ENCODE measurements around the gene IGFL2. TPM values are rescaled to one million over a fixed set of nuclear protein-coding genes. Genes with fewer than 3 reads are reported as not detected.
A peak's percentile ranks its signal among the peaks of the same experiment; 100 is the strongest.
"Not testable (repeated sequence)": the region's sequence is repeated elsewhere in the genome, so short reads cannot be mapped to it uniquely, and the experiment has no call there.

IGFL2 gene
- total RNA-seq, 1 experiment from 2014 or later: not detected

DNA sequence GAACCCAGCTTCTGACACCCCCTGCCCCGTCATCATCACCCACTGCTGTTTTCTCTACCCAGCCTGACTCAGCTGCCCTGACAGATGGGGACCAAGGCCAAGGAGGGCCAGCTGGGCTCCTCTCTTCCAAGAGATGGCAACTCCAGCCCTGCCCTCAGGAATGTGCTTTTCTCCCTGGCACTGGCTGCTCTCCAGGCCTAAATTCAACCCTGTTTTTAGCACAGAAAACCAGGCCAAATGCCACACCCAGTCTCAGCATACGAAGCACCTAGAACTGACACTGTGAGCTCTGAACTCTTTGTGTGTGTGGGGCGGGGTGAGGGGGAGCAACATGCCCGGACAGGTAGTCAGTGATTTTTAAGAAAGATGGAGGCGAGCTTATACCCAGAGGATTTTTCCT lies 58.1 kb downstream of the IGFL2 start:
- BruUV-seq (replicated peaks): no TSS peak
- CTCF ChIA-PET: interaction anchor here (1.0 to 1.6 kb wide), 2 partner anchors 16 to 178 kb away, joined by 3 to 5 read pairs; no protein-coding TSS in a partner anchor

DNA sequence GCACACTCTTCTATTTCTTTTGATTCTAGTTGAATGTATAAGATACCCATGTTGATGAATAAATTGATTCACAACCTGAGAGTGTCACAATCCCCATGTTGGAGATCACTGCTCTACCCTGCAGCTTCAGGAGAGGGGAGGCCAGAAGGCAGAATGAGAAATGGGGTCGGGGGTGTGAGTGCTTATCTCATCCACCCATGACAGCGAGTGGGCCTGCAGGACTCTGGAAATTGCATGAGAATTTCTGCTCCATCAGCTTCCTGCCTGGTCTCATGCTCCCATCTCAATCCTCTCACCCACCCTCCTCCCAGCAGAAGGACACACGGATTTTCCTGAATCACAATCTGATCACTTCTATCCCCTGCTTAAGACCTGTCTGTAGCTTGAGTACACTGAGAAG lies 58.6 kb downstream of the IGFL2 start:
- intact Hi-C loops (cut with micrococcal nuclease; ENCODE audit: unreplicated experiment): no loop called here
- peaks cover 44% of the 10 kb centered on the region for H3K4me1 Mint-ChIP-seq (ENCODE audit: low read depth, unreplicated experiment)
- peaks cover 12% of the 10 kb centered on the region for H3K36me3 Mint-ChIP-seq (ENCODE audit: insufficient read depth, unreplicated experiment)
- no peak for DNase-seq
- H3K9me3 Mint-ChIP-seq (ENCODE audit: low read depth, unreplicated experiment): no peaks in the 10 kb centered on the region
- TF ChIP-seq, protein P1, sequence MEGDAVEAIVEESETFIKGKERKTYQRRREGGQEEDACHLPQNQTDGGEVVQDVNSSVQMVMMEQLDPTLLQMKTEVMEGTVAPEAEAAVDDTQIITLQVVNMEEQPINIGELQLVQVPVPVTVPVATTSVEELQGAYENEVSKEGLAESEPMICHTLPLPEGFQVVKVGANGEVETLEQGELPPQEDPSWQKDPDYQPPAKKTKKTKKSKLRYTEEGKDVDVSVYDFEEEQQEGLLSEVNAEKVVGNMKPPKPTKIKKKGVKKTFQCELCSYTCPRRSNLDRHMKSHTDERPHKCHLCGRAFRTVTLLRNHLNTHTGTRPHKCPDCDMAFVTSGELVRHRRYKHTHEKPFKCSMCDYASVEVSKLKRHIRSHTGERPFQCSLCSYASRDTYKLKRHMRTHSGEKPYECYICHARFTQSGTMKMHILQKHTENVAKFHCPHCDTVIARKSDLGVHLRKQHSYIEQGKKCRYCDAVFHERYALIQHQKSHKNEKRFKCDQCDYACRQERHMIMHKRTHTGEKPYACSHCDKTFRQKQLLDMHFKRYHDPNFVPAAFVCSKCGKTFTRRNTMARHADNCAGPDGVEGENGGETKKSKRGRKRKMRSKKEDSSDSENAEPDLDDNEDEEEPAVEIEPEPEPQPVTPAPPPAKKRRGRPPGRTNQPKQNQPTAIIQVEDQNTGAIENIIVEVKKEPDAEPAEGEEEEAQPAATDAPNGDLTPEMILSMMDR (IDR thresholded peaks at IDR 0.05; ENCODE audit: unreplicated experiment): no peak
- H3K27me3 Mint-ChIP-seq (ENCODE audit: unreplicated experiment): peaks cover 35% of the 10 kb centered on the region
- BruUV-seq (replicated peaks): no TSS peak
- H3K27ac Mint-ChIP-seq (ENCODE audit: unreplicated experiment): no peak overlapping the region
- CTCF ChIA-PET: interaction anchor here (1.0 to 1.6 kb wide), 2 partner anchors 16 to 178 kb away, joined by 3 to 5 read pairs; no protein-coding TSS in a partner anchor
- H3K4me3 Mint-ChIP-seq (ENCODE audit: low read depth, unreplicated experiment): no peak overlapping the region

More for the DNA sequence above, 58.1 kb downstream of the IGFL2 start:
- peaks cover 40% of the 10 kb centered on the region for H3K27me3 Mint-ChIP-seq (ENCODE audit: unreplicated experiment)
- intact Hi-C loops (cut with micrococcal nuclease; ENCODE audit: unreplicated experiment): no loop called here
- TF ChIP-seq, protein P1 (IDR thresholded peaks at IDR 0.05; ENCODE audit: unreplicated experiment): no peak
- no peak overlapping the region for H3K27ac Mint-ChIP-seq (ENCODE audit: unreplicated experiment)
- H3K4me3 Mint-ChIP-seq (ENCODE audit: low read depth, unreplicated experiment): no peak overlapping the region
- peaks cover 39% of the 10 kb centered on the region for H3K4me1 Mint-ChIP-seq (ENCODE audit: low read depth, unreplicated experiment)
- no peaks in the 10 kb centered on the region for H3K9me3 Mint-ChIP-seq (ENCODE audit: low read depth, unreplicated experiment)
- DNase-seq: no peak
- peaks cover 7% of the 10 kb centered on the region for H3K36me3 Mint-ChIP-seq (ENCODE audit: insufficient read depth, unreplicated experiment)

DNA sequence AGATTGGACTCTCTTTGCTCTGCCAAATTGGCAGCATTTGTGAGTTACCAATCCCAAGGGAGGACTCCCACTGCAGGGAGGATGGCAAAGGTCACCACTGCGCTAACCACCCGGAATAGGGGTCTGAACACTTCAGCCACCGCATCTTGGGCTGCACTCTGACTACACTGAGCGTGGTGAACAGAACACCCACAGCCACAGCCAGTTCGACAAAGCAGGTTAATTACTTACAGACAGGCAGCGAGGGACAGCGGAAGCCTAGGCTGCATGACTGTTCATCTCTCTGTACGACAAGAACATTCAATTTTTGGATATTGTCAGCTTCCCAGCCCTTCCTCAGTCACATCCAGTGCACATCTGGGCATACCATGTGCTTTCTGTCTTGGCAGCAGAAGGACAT lies 59.8 kb downstream of the IGFL2 start:
- intact Hi-C loops (cut with micrococcal nuclease; ENCODE audit: unreplicated experiment): not testable (repeated sequence)

DNA sequence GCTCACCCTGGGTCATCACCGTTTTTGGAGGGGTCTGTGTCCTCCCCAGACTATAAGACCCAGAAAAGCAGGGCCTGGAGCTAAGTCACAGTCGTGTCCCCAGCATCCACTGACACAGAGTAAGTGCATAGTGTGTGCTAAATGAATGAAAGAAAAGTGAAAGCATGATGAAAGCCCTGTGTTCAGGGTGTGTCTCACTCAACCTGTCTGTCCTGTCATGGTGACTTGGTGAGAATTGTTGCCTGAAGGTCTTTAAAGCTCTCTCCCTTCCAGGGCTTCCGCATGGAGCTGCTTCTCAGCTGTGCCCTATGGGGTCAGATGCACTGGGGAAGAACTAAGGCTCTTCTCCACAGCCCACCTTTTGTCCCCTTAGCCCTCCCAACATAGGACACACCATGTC lies 61.0 kb downstream of the IGFL2 start:
- H3K36me3 Mint-ChIP-seq (ENCODE audit: insufficient read depth, unreplicated experiment): peaks cover 12% of the 10 kb centered on the region
- no peak overlapping the region for H3K27ac Mint-ChIP-seq (ENCODE audit: unreplicated experiment)
- DNase-seq: peak; percentile 50
- H3K27me3 Mint-ChIP-seq (ENCODE audit: unreplicated experiment): peaks cover 36% of the 10 kb centered on the region
- TF ChIP-seq, protein P1 (IDR thresholded peaks at IDR 0.05; ENCODE audit: unreplicated experiment): no peak
- H3K4me1 Mint-ChIP-seq (ENCODE audit: low read depth, unreplicated experiment): peaks cover 48% of the 10 kb centered on the region
- no peak overlapping the region for H3K4me3 Mint-ChIP-seq (ENCODE audit: low read depth, unreplicated experiment)
- H3K9me3 Mint-ChIP-seq (ENCODE audit: low read depth, unreplicated experiment): no peaks in the 10 kb centered on the region
- CTCF ChIA-PET: interaction anchor here (0.6 kb wide), 2 partner anchors 131 to 248 kb away, joined by 3 read pairs; no protein-coding TSS in a partner anchor
- BruUV-seq (replicated peaks): no TSS peak
- intact Hi-C loops (cut with micrococcal nuclease; ENCODE audit: unreplicated experiment): no loop called here

More for the DNA sequence above, 59.8 kb downstream of the IGFL2 start:
- Mint-ChIP-seq H3K27me3 (ENCODE audit: unreplicated experiment) (peaks cover 32% of the 10 kb centered on the region), H3K36me3 (ENCODE audit: insufficient read depth, unreplicated experiment) (peaks cover 12% of the 10 kb centered on the region), H3K4me1 (ENCODE audit: low read depth, unreplicated experiment) (peaks cover 52% of the 10 kb centered on the region)
- not testable (repeated sequence) for DNase-seq; H3K27ac Mint-ChIP-seq (ENCODE audit: unreplicated experiment); BruUV-seq (replicated peaks); H3K9me3 Mint-ChIP-seq (ENCODE audit: low read depth, unreplicated experiment); H3K4me3 Mint-ChIP-seq (ENCODE audit: low read depth, unreplicated experiment)
- CTCF ChIA-PET: interaction anchor here (1.0 kb wide), 1 partner anchor 51 kb away, joined by 3 read pairs; no protein-coding TSS in a partner anchor

DNA sequence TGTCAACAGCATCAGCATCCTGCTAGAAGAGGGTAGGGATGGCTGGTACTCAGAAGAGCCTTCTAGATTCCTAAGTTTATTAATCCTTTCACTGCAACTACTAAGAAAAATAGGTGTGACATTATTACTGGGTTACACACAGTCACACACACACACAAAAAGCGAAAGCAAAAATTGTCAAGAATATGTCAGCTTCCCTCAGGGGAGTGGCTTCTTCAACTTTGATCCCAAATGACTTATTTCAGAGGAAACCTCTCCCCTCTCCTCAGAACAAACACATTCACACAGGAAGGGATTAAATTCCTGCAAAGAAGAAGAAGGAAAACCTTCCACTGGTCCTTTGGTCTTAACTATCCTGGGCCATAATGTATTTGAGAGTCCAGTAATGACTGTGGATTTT lies 61.4 kb downstream of the IGFL2 start:
- H3K36me3 Mint-ChIP-seq (ENCODE audit: insufficient read depth, unreplicated experiment): peaks cover 12% of the 10 kb centered on the region
- TF ChIP-seq, protein P1 (IDR thresholded peaks at IDR 0.05; ENCODE audit: unreplicated experiment): no peak
- H3K27me3 Mint-ChIP-seq (ENCODE audit: unreplicated experiment): peaks cover 41% of the 10 kb centered on the region
- peaks cover 48% of the 10 kb centered on the region for H3K4me1 Mint-ChIP-seq (ENCODE audit: low read depth, unreplicated experiment)
- H3K4me3 Mint-ChIP-seq (ENCODE audit: low read depth, unreplicated experiment): no peak overlapping the region
- no TSS peak for BruUV-seq (replicated peaks)
- H3K27ac Mint-ChIP-seq (ENCODE audit: unreplicated experiment): peak overlapping the region; percentile 8
- no peaks in the 10 kb centered on the region for H3K9me3 Mint-ChIP-seq (ENCODE audit: low read depth, unreplicated experiment)
- CTCF ChIA-PET: interaction anchor here (0.6 kb wide), 2 partner anchors 131 to 248 kb away, joined by 3 read pairs; no protein-coding TSS in a partner anchor
- intact Hi-C loops (cut with micrococcal nuclease; ENCODE audit: unreplicated experiment): no loop called here
- DNase-seq: no peak
